Caco-2 (cell line): ENCODE results near the gene MID1. TPM values are rescaled to one million over a fixed set of nuclear protein-coding genes. Genes with fewer than 3 reads are reported as not detected.

Source experiments
- BruUV-seq: library from RNA; stranded (reverse); fragments of 400-500 nt; replicated peaks from 2 replicates; lab custom pipeline; 2021; lab: Mats Ljungman, UMichigan
- CTCF ChIA-PET: fragments of 300-600 bp; sonication (Branson Sonifier 250); formaldehyde crosslinking; loops from one replicate; lab custom pipeline; 2022; ENCODE audit warnings: antibody characterized with exemption; lab: Charles Lee
- POLR2A ChIA-PET: fragments of 300-600 bp; sonication (Branson Sonifier 250); formaldehyde crosslinking; loops from one replicate; lab custom pipeline; 2022; ENCODE audit warnings: antibody characterized with exemption; lab: Charles Lee
- DNase-seq, 2 experiments: peaks; one replicate each; pipeline versions ENCODE4 v3.0.0 to v3.0.0-alpha.2; 2020 to 2022
- H3K27me3 ChIP-seq: replicated peaks from 2 replicates; pipeline ENCODE4 v1.6.0; 2011; ENCODE audit warnings: low read length; ENCODE audit not compliant: control insufficient read depth, insufficient read depth
- H3K36me3 ChIP-seq: 2 replicates; pipeline ENCODE4 v1.5.1; 2011; ENCODE audit warnings: low read length; ENCODE audit not compliant: control insufficient read depth, insufficient read depth
- H3K4me1 ChIP-seq: fragments of 250-450 bp; sonication (Bioruptor Pico); 2 replicates; pipeline ENCODE4 v1.5.1; 2020; ENCODE audit warnings: mild to moderate bottlenecking
- H3K4me3 ChIP-seq: 2 replicates; pipeline ENCODE4 v1.5.1; 2011; ENCODE audit warnings: low read depth, mild to moderate bottlenecking, control low read depth, low read length
- H3K9me3 ChIP-seq: fragments of 250-450 bp; sonication (Bioruptor Pico); 2 replicates; pipeline ENCODE4 v1.5.1; 2020; ENCODE audit warnings: mild to moderate bottlenecking, moderate library complexity
- H3K27ac Mint-ChIP-seq: one replicate; pipeline ENCODE4 v1.8.0; 2022; ENCODE audit warnings: mixed read lengths; ENCODE audit not compliant: unreplicated experiment
- H3K27me3 Mint-ChIP-seq: one replicate; pipeline ENCODE4 v1.8.0; 2022; ENCODE audit warnings: mixed read lengths; ENCODE audit not compliant: insufficient read depth, unreplicated experiment
- H3K36me3 Mint-ChIP-seq: one replicate; pipeline ENCODE4 v1.8.0; 2022; ENCODE audit warnings: mild to moderate bottlenecking, mixed read lengths; ENCODE audit not compliant: insufficient read depth, unreplicated experiment
- H3K4me1 Mint-ChIP-seq: one replicate; pipeline ENCODE4 v1.8.0; 2022; ENCODE audit warnings: low read depth, mixed read lengths; ENCODE audit not compliant: unreplicated experiment
- H3K4me3 Mint-ChIP-seq: one replicate; pipeline ENCODE4 v1.8.0; 2022; ENCODE audit warnings: mild to moderate bottlenecking, moderate library complexity, mixed read lengths; ENCODE audit not compliant: unreplicated experiment
- H3K9me3 Mint-ChIP-seq: one replicate; pipeline ENCODE4 v1.8.0; 2022; ENCODE audit warnings: mixed read lengths; ENCODE audit not compliant: unreplicated experiment
- CTCF ChIP-seq, 2 experiments: fragments of 200-600 bp in 1 of 2; IDR thresholded peaks; 1 replicate in 1 of 2; 2 replicates in 1 of 2; pipeline versions ENCODE4 v1.5.1 to v1.8.0; 2011 to 2022; ENCODE audit warnings: antibody characterized with exemption in 1 of 2, control low read depth in 1 of 2, inconsistent platforms in 1 of 2, low read depth in 1 of 2, low read length in 1 of 2, mild to moderate bottlenecking in 1 of 2, moderate library complexity in 1 of 2; ENCODE audit not compliant: insufficient read depth in 1 of 2, severe bottlenecking in 1 of 2, unreplicated experiment in 1 of 2
- intact Hi-C: fragments of 100-400 bp; cut with micrococcal nuclease; formaldehyde crosslinking; loops from one replicate; pipeline ENCODE4 v1.10.0; 2022; ENCODE audit not compliant: unreplicated experiment
- total RNA-seq: library from RNA; stranded (reverse); gene quantifications from 2 replicates; pipeline ENCODE4 v1.2.3, GENCODE V29; 2022

Gene MID1
- total RNA-seq, 1 experiment from 2014 or later: 61.3 TPM

GRCh38 chrX:10505726-10506125 lies 114.7 kb downstream of the MID1 start:
- Mint-ChIP-seq H3K36me3 (peaks cover 16% of the 10 kb centered on the region), H3K4me3 (no peak overlapping the region), H3K4me1 (no peaks in the 10 kb centered on the region), H3K27me3 (no peaks in the 10 kb centered on the region), H3K9me3 (no peaks in the 10 kb centered on the region), H3K27ac (no peak overlapping the region)
- Histone ChIP-seq H3K4me1 (no peaks in the 10 kb centered on the region), H3K9me3 (no peaks in the 10 kb centered on the region), H3K36me3 (no peaks in the 10 kb centered on the region), H3K27me3 (no peaks in the 10 kb centered on the region), H3K4me3 (no peak overlapping the region)
- BruUV-seq: no TSS peak
- POLR2A ChIA-PET: no interaction called here
- no peak for DNase-seq
- CTCF ChIA-PET: no interaction called here
- no peak for TF ChIP-seq CTCF (IDR thresholded peaks at IDR 0.05; ENCODE audit: insufficient read depth in 1 of 2, low read depth in 1 of 2, low read length in 1 of 2, severe bottlenecking in 1 of 2, unreplicated experiment in 1 of 2)
- intact Hi-C loops: no loop called here

GRCh38 chrX:10502961-10503360 lies 117.4 kb downstream of the MID1 start:
- ChIA-PET POLR2A (no interaction called here), CTCF (no interaction called here)
- Mint-ChIP-seq H3K4me3 (no peak overlapping the region), H3K27me3 (no peaks in the 10 kb centered on the region), H3K36me3 (peaks cover 5% of the 10 kb centered on the region), H3K27ac (no peak overlapping the region), H3K9me3 (no peaks in the 10 kb centered on the region), H3K4me1 (no peaks in the 10 kb centered on the region)
- no peaks in the 10 kb centered on the region for H3K27me3 ChIP-seq
- no peak for DNase-seq
- H3K4me3 ChIP-seq: no peak overlapping the region
- H3K9me3 ChIP-seq: no peaks in the 10 kb centered on the region
- BruUV-seq: no TSS peak
- no peaks in the 10 kb centered on the region for H3K4me1 ChIP-seq
- no peak for TF ChIP-seq CTCF (IDR thresholded peaks at IDR 0.05; ENCODE audit: insufficient read depth in 1 of 2, low read depth in 1 of 2, low read length in 1 of 2, severe bottlenecking in 1 of 2, unreplicated experiment in 1 of 2)
- no peaks in the 10 kb centered on the region for H3K36me3 ChIP-seq
- intact Hi-C loops: no loop called here

- no peak for TF ChIP-seq CTCF (IDR thresholded peaks at IDR 0.05; ENCODE audit: insufficient read depth in 1 of 2, low read depth in 1 of 2, low read length in 1 of 2, severe bottlenecking in 1 of 2, unreplicated experiment in 1 of 2)
- H3K36me3 ChIP-seq: no peaks in the 10 kb centered on the region
- Mint-ChIP-seq H3K27ac (no peak overlapping the region), H3K27me3 (no peaks in the 10 kb centered on the region), H3K36me3 (peaks cover 13% of the 10 kb centered on the region), H3K4me1 (no peaks in the 10 kb centered on the region), H3K4me3 (no peak overlapping the region), H3K9me3 (no peaks in the 10 kb centered on the region)
- no peaks in the 10 kb centered on the region for H3K9me3 ChIP-seq
- intact Hi-C loops: no loop called here
- H3K27me3 ChIP-seq: no peaks in the 10 kb centered on the region
- POLR2A ChIA-PET: no interaction called here
- no peaks in the 10 kb centered on the region for H3K4me1 ChIP-seq
- DNase-seq: no peak
- BruUV-seq: no TSS peak
- no peak overlapping the region for H3K4me3 ChIP-seq
- CTCF ChIA-PET: no interaction called here
Observed at GRCh38 chrX:10501611-10502010, 118.8 kb downstream of the MID1 start.
